ENCODE measurements around the gene ST6GALNAC1. TPM values are rescaled to one million over a fixed set of nuclear protein-coding genes. Genes with fewer than 3 reads are reported as not detected.

Gene ST6GALNAC1
- polyA plus RNA-seq, 1 donor (not counting 4 experiments of a cell fraction or from before 2014, with no cell fraction given) = 0.46 TPM

- dilution Hi-C loops (cut with MboI; ENCODE audit: extremely low pct_ligation_motif_present, low sequenced_read_pairs) = no loop called here
- H3K27me3 ChIP-seq (ENCODE audit: control insufficient read depth, extremely low read depth, insufficient read depth, low read length) = no peaks in the 10 kb centered on the region
- no peaks in the 10 kb centered on the region for H3K9me1 ChIP-seq (ENCODE audit: control insufficient read depth, extremely low read depth, insufficient read depth, low read length)
- no peak overlapping the region for H3K9ac ChIP-seq (ENCODE audit: control insufficient read depth, extremely low read depth, insufficient read depth, low read length)
- H3K27ac ChIP-seq (ENCODE audit: control insufficient read depth, insufficient read depth, low read length) = peak overlapping the region; percentile 82
- no peak for TF ChIP-seq CTCF (optimal IDR thresholded peaks at IDR 0.05 in 1 of 3, IDR thresholded peaks at IDR 0.05 in 1 of 3, conservative IDR thresholded peaks at IDR 0.05 in 1 of 3; ENCODE audit: extremely low read depth in 1 of 3, insufficient read depth in 2 of 3, low read length in 3 of 3)
- TF ChIP-seq EZH2 (IDR thresholded peaks at IDR 0.05; ENCODE audit: low read length) = no peak
- no peak overlapping the region for H2AFZ ChIP-seq (ENCODE audit: control insufficient read depth, low read length)
- H3K36me3 ChIP-seq (ENCODE audit: control insufficient read depth in 2 of 2, extremely low read depth in 1 of 2, insufficient read depth in 2 of 2, low read length in 2 of 2) = peaks cover 5 to 7% of the 10 kb centered on the region in 2 experiments
- H3K4me3 ChIP-seq (ENCODE audit: control insufficient read depth in 2 of 3, extremely low read depth in 1 of 3, insufficient read depth in 2 of 3, low read depth in 1 of 3, low read length in 3 of 3) = no peak overlapping the region
- FAIRE-seq (peak; percentile 48), DNase-seq (ENCODE audit: low read depth, low spot score) (no peak)
- H3K9me3 ChIP-seq (ENCODE audit: control insufficient read depth, low read depth, low read length) = no peaks in the 10 kb centered on the region
- H3K4me2 ChIP-seq (ENCODE audit: control insufficient read depth, extremely low read depth, insufficient read depth, low read depth, low read length) = no peak overlapping the region
- H3K79me2 ChIP-seq (ENCODE audit: control insufficient read depth, insufficient read depth, low read length) = peaks cover 5% of the 10 kb centered on the region
- peaks cover 59% of the 10 kb centered on the region for H3K4me1 ChIP-seq (ENCODE audit: control insufficient read depth, extremely low read depth, insufficient read depth, low read length)
- no peaks in the 10 kb centered on the region for H4K20me1 ChIP-seq (ENCODE audit: control insufficient read depth, extremely low read depth, insufficient read depth, low read length)
Observed at GRCh38 chr17:76579281-76579680, 64.3 kb downstream of the ST6GALNAC1 start.

GRCh38 chr17:76578376-76578775 is 65.2 kb downstream of the ST6GALNAC1 start:
- no peak overlapping the region for H2AFZ ChIP-seq (ENCODE audit: control insufficient read depth, low read length)
- dilution Hi-C loops (cut with MboI; ENCODE audit: extremely low pct_ligation_motif_present, low sequenced_read_pairs) = no loop called here
- DNase-seq (ENCODE audit: low read depth, low spot score) = no peak
- no peaks in the 10 kb centered on the region for H4K20me1 ChIP-seq (ENCODE audit: control insufficient read depth, extremely low read depth, insufficient read depth, low read length)
- H3K36me3 ChIP-seq (ENCODE audit: control insufficient read depth in 2 of 2, extremely low read depth in 1 of 2, insufficient read depth in 2 of 2, low read length in 2 of 2) = peaks cover 5 to 7% of the 10 kb centered on the region in 2 experiments
- peak overlapping the region; percentile 75 for H3K4me2 ChIP-seq (ENCODE audit: control insufficient read depth, extremely low read depth, insufficient read depth, low read depth, low read length)
- H3K4me1 ChIP-seq (ENCODE audit: control insufficient read depth, extremely low read depth, insufficient read depth, low read length) = peaks cover 54% of the 10 kb centered on the region
- no peaks in the 10 kb centered on the region for H3K79me2 ChIP-seq (ENCODE audit: control insufficient read depth, insufficient read depth, low read length)
- H3K9ac ChIP-seq (ENCODE audit: control insufficient read depth, extremely low read depth, insufficient read depth, low read length) = peak overlapping the region; percentile 60
- H3K9me3 ChIP-seq (ENCODE audit: control insufficient read depth, low read depth, low read length) = no peaks in the 10 kb centered on the region
- H3K27me3 ChIP-seq (ENCODE audit: control insufficient read depth, extremely low read depth, insufficient read depth, low read length) = no peaks in the 10 kb centered on the region
- peak; percentile 85 for FAIRE-seq
- peak overlapping the region; percentile 82 for H3K27ac ChIP-seq (ENCODE audit: control insufficient read depth, insufficient read depth, low read length)
- no peak for TF ChIP-seq CTCF (optimal IDR thresholded peaks at IDR 0.05 in 1 of 3, IDR thresholded peaks at IDR 0.05 in 1 of 3, conservative IDR thresholded peaks at IDR 0.05 in 1 of 3; ENCODE audit: extremely low read depth in 1 of 3, insufficient read depth in 2 of 3, low read length in 3 of 3)
- no peak for TF ChIP-seq EZH2 (IDR thresholded peaks at IDR 0.05; ENCODE audit: low read length)
- no peaks in the 10 kb centered on the region for H3K9me1 ChIP-seq (ENCODE audit: control insufficient read depth, extremely low read depth, insufficient read depth, low read length)
- H3K4me3 ChIP-seq (ENCODE audit: control insufficient read depth in 2 of 3, extremely low read depth in 1 of 3, insufficient read depth in 2 of 3, low read depth in 1 of 3, low read length in 3 of 3) = peak overlapping the region in 1 of 3 experiments; percentile 11
